SH-SY5Y (cell line): ENCODE measurements around the gene ALAS1.

ENCODE experiments used
- GATA2 ChIP-seq: IDR thresholded peaks from 2 replicates; pipeline ENCODE4 v1.6.1; 2011; ENCODE audit warnings: mild to moderate bottlenecking, low read depth, low read length
- GATA3 ChIP-seq: IDR thresholded peaks from 2 replicates; pipeline ENCODE4 v1.6.1; 2011; ENCODE audit warnings: low read depth, mild to moderate bottlenecking, low read length, moderate library complexity

The ALAS1 gene

GRCh38 chr3:52204337-52205073 is 6.5 kb downstream of the ALAS1 start:
- TF ChIP-seq GATA2, result no peak
- no peak for TF ChIP-seq GATA3

GRCh38 chr3:52205727-52206372 is 7.9 kb downstream of the ALAS1 start:
- no peak for TF ChIP-seq GATA2

- TF ChIP-seq GATA3 (no peak), GATA2 (no peak)
Measured at GRCh38 chr3:52208556-52208955, 10.6 kb downstream of the ALAS1 start.

GRCh38 chr3:52210037-52210436 is 12.1 kb downstream of the ALAS1 start:
- TF ChIP-seq GATA2 (no peak), GATA3 (no peak)

GRCh38 chr3:52210550-52211046 is 12.6 kb downstream of the ALAS1 start:
- TF ChIP-seq GATA3, result no peak
- TF ChIP-seq GATA2, result no peak

- TF ChIP-seq GATA2, result no peak
- no peak for TF ChIP-seq GATA3
Measured at GRCh38 chr3:52211268-52211891, 13.4 kb downstream of the ALAS1 start.

- TF ChIP-seq GATA2, result no peak
- TF ChIP-seq GATA3, result no peak
Measured at GRCh38 chr3:52213005-52213404, 15.0 kb downstream of the ALAS1 start.

GRCh38 chr3:52213901-52214300 is 15.9 kb downstream of the ALAS1 start:
- TF ChIP-seq GATA2, result no peak
- no peak for TF ChIP-seq GATA3

GRCh38 chr3:52215351-52215750 is 17.4 kb downstream of the ALAS1 start:
- TF ChIP-seq GATA2 (no peak), GATA3 (no peak)

- TF ChIP-seq GATA3, result no peak
- TF ChIP-seq GATA2, result 0 out of 2 replicates have a peak, but pooled peaks have one; percentile 32
Measured at GRCh38 chr3:52216585-52217408, 18.8 kb downstream of the ALAS1 start.

- no peak for TF ChIP-seq GATA3
- TF ChIP-seq GATA2, result no peak
Measured at GRCh38 chr3:52217409-52217805, 19.4 kb downstream of the ALAS1 start.

- TF ChIP-seq GATA3, result no peak
- no peak for TF ChIP-seq GATA2
Measured at GRCh38 chr3:52218026-52218425, 20.1 kb downstream of the ALAS1 start.

- TF ChIP-seq GATA3 (no peak), GATA2 (no peak)
Measured at GRCh38 chr3:52218454-52218853, 20.5 kb downstream of the ALAS1 start.

- TF ChIP-seq GATA3 (no peak), GATA2 (no peak)
Measured at GRCh38 chr3:52218937-52219650, 21.1 kb downstream of the ALAS1 start.
